Colonic mucosa (tissue), 4 donors: ENCODE results near the gene FOSL2. TPM values are rescaled to one million over a fixed set of nuclear protein-coding genes. Genes with fewer than 3 reads are reported as not detected.

Experiments
- DNase-seq: peaks from one replicate; pipeline ENCODE4 v3.0.0-alpha.2; 2020
- H3K27ac ChIP-seq: fragments of 200-600 bp; one replicate; pipeline ENCODE4 v1.8.0; 2021
- H3K27me3 ChIP-seq: fragments of 200-600 bp; one replicate; pipeline ENCODE4 v1.8.0; 2021
- H3K36me3 ChIP-seq: fragments of 200-600 bp; one replicate; pipeline ENCODE4 v1.8.0; 2021
- H3K4me1 ChIP-seq: fragments of 200-600 bp; one replicate; pipeline ENCODE4 v1.8.0; 2021; ENCODE audit warnings: mild to moderate bottlenecking
- H3K4me3 ChIP-seq: fragments of 200-600 bp; one replicate; pipeline ENCODE4 v1.8.0; 2021
- H3K9ac ChIP-seq, 2 donors: one replicate each; pipeline ENCODE4 v1.7.0; 2013; ENCODE audit warnings: control low read depth in 2 of 2, low read depth in 2 of 2, low read length in 2 of 2
- H3K9me3 ChIP-seq: fragments of 200-600 bp; one replicate; pipeline ENCODE4 v1.8.0; 2021
- intact Hi-C: fragments of 100-400 bp; cut with DNase I; formaldehyde crosslinking; loops from one replicate; pipeline ENCODE4 v1.14.1; 2022
- total RNA-seq, 2 donors: library from RNA; stranded (reverse); fragmentation: NEBNext Ultra II Directional in 1 of 2; extraction: Animal tissue kit (Norgen Biotek cat#: 25700) in 1 of 2; gene quantifications; one replicate each; pipeline ENCODE4 v1.2.1, GENCODE V29; 2021
- TF ChIP-seq, protein P1 (sequence below): fragments of 200-600 bp; IDR thresholded peaks from one replicate; pipeline ENCODE4 v1.8.0; 2022; ENCODE audit warnings: antibody characterized with exemption, mild to moderate bottlenecking
- donor health status: healthy.
- donor health status: DM: no; HTN: no; CAD: no.
- donor health status: DM: no; HTN: no; CAD: no.

Gene FOSL2
- total RNA-seq, 2 donors from 2014 or later: 74.2 to 142 TPM

DNA sequence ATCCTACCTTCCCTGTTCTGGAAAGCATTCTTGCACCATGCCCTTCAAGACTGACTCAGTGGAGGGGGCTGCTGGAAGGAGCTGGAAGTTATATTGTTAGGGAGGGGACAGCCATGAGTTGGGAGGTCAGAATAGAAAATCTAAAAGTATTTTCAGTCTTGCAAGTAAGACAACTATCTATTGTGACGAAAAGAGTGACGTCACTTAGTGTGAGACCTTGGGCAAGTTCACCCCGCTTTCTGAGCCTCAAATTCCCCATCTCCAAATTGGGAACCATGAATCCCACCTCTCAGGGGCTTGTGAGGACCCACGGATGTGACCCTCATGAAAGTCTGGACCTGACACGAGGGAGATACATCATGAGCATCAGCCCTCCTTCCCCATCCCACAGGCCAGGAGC, 46.5 kb downstream of the FOSL2 start:
- H3K4me3 ChIP-seq: no peak overlapping the region
- H3K9me3 ChIP-seq: no peaks in the 10 kb centered on the region
- no peak overlapping the region for H3K9ac ChIP-seq
- intact Hi-C loops: no loop called here
- H3K36me3 ChIP-seq: no peaks in the 10 kb centered on the region
- H3K27me3 ChIP-seq: no peaks in the 10 kb centered on the region
- no peak for DNase-seq
- H3K4me1 ChIP-seq: peaks cover 4% of the 10 kb centered on the region
- H3K27ac ChIP-seq: no peak overlapping the region
- TF ChIP-seq, protein P1, sequence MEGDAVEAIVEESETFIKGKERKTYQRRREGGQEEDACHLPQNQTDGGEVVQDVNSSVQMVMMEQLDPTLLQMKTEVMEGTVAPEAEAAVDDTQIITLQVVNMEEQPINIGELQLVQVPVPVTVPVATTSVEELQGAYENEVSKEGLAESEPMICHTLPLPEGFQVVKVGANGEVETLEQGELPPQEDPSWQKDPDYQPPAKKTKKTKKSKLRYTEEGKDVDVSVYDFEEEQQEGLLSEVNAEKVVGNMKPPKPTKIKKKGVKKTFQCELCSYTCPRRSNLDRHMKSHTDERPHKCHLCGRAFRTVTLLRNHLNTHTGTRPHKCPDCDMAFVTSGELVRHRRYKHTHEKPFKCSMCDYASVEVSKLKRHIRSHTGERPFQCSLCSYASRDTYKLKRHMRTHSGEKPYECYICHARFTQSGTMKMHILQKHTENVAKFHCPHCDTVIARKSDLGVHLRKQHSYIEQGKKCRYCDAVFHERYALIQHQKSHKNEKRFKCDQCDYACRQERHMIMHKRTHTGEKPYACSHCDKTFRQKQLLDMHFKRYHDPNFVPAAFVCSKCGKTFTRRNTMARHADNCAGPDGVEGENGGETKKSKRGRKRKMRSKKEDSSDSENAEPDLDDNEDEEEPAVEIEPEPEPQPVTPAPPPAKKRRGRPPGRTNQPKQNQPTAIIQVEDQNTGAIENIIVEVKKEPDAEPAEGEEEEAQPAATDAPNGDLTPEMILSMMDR: no peak

DNA sequence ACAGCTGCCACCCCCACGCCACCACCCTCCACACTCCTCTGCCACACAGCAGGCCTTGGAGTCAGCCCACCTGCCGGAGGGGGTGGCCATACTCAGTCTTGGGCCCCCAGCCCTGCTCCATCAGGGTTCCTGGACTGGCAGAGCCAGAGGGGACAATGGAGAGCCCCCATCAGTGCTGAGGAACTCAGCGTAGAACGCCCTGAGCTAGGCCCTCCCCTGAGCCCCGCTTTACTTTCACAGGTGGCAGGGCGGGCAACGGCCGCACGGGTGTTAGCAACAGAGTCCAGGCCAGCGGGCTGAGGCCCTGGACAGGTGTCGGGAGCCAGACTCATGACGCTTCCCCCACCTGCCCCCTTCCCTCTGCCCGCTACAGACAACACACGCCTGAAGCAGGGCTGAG, 47.1 kb downstream of the FOSL2 start:
- H3K36me3 ChIP-seq: no peaks in the 10 kb centered on the region
- H3K9me3 ChIP-seq: no peaks in the 10 kb centered on the region
- intact Hi-C loops: no loop called here
- TF ChIP-seq, protein P1: no peak
- peaks cover 4% of the 10 kb centered on the region for H3K4me1 ChIP-seq
- H3K27ac ChIP-seq: no peak overlapping the region
- DNase-seq: no peak
- no peak overlapping the region for H3K4me3 ChIP-seq
- no peaks in the 10 kb centered on the region for H3K27me3 ChIP-seq
- H3K9ac ChIP-seq: no peak overlapping the region

DNA sequence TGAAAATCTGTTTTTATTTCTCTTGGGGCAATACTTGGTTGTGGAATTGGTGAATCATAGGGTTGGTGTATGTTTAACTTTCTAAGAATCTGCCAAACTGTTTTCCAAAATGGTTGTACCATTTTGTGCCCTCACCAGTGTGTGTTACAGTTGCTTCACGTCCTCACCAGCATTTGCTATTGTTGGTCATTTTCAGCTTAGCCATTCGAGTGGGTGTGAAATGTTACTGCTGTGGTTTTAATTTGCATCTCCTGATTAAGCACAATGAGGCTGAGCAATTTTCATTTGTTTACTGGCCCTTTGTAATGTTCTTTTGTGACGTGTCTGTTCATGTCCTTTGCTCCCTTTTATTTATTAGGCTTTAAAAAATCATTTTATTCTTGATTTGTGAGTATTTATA, 49.7 kb downstream of the FOSL2 start:
- H3K27me3 ChIP-seq: no peaks in the 10 kb centered on the region
- TF ChIP-seq, protein P1: no peak
- no peak overlapping the region for H3K9ac ChIP-seq
- intact Hi-C loops: no loop called here
- H3K4me3 ChIP-seq: no peak overlapping the region
- H3K4me1 ChIP-seq: no peaks in the 10 kb centered on the region
- H3K36me3 ChIP-seq: no peaks in the 10 kb centered on the region
- DNase-seq: no peak
- H3K27ac ChIP-seq: no peak overlapping the region
- no peaks in the 10 kb centered on the region for H3K9me3 ChIP-seq

DNA sequence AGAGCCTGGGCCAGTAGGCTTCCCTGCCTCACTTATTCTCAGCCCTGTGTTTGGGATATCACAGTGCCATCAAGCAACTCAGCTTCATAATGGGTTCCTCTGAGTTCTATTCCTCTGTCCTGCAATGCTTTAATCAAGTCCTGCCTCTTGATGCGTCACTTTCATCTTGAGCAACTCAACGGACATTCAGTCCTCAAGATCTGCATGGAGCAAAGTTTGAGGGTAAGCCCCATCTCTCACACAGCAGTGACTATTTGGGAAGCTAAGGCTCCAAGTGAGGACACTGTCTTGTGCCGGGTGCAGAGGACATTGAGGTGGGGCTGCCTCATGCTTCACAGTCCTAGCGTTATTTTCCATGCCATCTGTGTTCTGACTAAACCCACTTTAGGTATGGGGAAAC, 52.3 kb downstream of the FOSL2 start:
- intact Hi-C loops: no loop called here
- Histone ChIP-seq H3K27ac (no peak overlapping the region), H3K36me3 (no peaks in the 10 kb centered on the region), H3K9me3 (no peaks in the 10 kb centered on the region), H3K27me3 (no peaks in the 10 kb centered on the region), H3K4me3 (no peak overlapping the region), H3K9ac (no peak overlapping the region), H3K4me1 (no peaks in the 10 kb centered on the region)
- DNase-seq: no peak
- TF ChIP-seq, protein P1: no peak

DNA sequence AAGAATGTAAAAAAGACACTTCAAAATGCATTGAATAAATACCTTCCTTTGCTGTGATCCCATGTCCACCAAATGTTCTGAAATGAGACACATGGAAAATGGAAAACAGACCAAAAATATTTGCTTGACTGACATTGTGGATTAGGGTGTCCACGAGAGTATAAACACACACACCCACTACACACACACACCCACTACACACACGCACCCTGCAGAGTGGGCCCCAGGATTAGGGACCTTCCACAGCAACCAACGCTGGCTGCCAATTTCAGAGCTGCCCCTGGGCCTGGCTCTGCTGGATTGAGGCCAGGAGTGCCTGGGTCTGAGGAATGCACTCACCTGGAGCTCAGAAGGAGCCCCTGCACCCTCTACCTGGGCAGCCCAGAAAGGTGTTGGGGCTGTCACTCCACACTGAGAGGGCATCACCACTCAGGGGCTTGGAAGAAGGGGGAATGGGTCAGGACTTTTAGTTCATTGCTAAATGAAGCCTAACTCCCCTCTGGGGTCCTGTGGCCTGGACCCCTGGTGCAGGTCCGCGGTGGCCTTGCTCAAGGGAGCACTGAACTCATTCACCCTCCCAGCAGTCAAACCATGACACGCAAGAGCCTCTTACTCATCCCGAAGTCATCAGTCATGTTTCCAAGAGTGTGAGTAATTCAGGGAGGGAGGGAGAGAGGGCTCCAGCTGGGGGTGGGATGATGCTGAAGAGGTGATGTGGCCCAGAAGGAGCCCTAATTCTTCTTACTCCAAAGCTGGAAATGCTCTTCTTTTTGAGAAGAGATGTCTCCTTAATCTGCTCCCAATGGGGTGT, 53.0 kb downstream of the FOSL2 start:
- H3K4me1 ChIP-seq: no peaks in the 10 kb centered on the region
- H3K9ac ChIP-seq: no peak overlapping the region
- H3K9me3 ChIP-seq: no peaks in the 10 kb centered on the region
- no peak for DNase-seq
- no peak overlapping the region for H3K27ac ChIP-seq
- intact Hi-C loops: no loop called here
- H3K4me3 ChIP-seq: no peak overlapping the region
- TF ChIP-seq, protein P1: no peak
- no peaks in the 10 kb centered on the region for H3K27me3 ChIP-seq
- H3K36me3 ChIP-seq: no peaks in the 10 kb centered on the region
